ENCODE results near the gene PIP5K1B. TPM values are rescaled to one million over a fixed set of nuclear protein-coding genes. Genes with fewer than 3 reads are reported as not detected.
A peak's percentile ranks its signal among the peaks of the same experiment; 100 is the strongest.
"Not testable (repeated sequence)": the region's sequence is repeated elsewhere in the genome, so short reads cannot be mapped to it uniquely, and the experiment has no call there.

PIP5K1B gene
- polyA plus RNA-seq, 2 donors, result 0.14 to 0.35 TPM

- 55 to 59% methylated on average over 5 of the region's 5 CpGs for WGBS, 2 donors
- no peaks in the 10 kb centered on the region for H3K4me1 ChIP-seq (ENCODE audit: control insufficient read depth in 2 of 2, insufficient read depth in 2 of 2, low read length in 1 of 2)
- H3K4me3 ChIP-seq (ENCODE audit: low read depth in 1 of 2, low read length in 2 of 2), result no peak overlapping the region
- no peaks in the 10 kb centered on the region for H3K9me3 ChIP-seq (ENCODE audit: control insufficient read depth in 2 of 2, insufficient read depth in 1 of 2, low read depth in 1 of 2, low read length in 1 of 2)
- H3K36me3 ChIP-seq (ENCODE audit: control insufficient read depth in 2 of 2, insufficient read depth in 2 of 2, low read length in 1 of 2), result no peaks in the 10 kb centered on the region
- H3K27me3 ChIP-seq (ENCODE audit: control insufficient read depth in 1 of 2, insufficient read depth in 2 of 2, low read length in 2 of 2), result no peaks in the 10 kb centered on the region
- peak overlapping the region in 1 of 2 donors; percentile 13 for H3K27ac ChIP-seq (ENCODE audit: low read depth in 2 of 2, low read length in 1 of 2)
Observed at GRCh38 chr9:68975365-68976043, 270.5 kb downstream of the PIP5K1B start.

- H3K36me3 ChIP-seq (ENCODE audit: control insufficient read depth in 2 of 2, insufficient read depth in 2 of 2, low read length in 1 of 2), result no peaks in the 10 kb centered on the region
- H3K4me1 ChIP-seq (ENCODE audit: control insufficient read depth in 2 of 2, insufficient read depth in 2 of 2, low read length in 1 of 2), result no peaks in the 10 kb centered on the region
- WGBS, 2 donors, result 89% methylated on average over 4 of the region's 4 CpGs
- no peak overlapping the region for H3K4me3 ChIP-seq (ENCODE audit: low read depth in 1 of 2, low read length in 2 of 2)
- no peaks in the 10 kb centered on the region for H3K9me3 ChIP-seq (ENCODE audit: control insufficient read depth in 2 of 2, insufficient read depth in 1 of 2, low read depth in 1 of 2, low read length in 1 of 2)
- H3K27ac ChIP-seq (ENCODE audit: low read depth in 2 of 2, low read length in 1 of 2), result no peak overlapping the region
- H3K27me3 ChIP-seq (ENCODE audit: control insufficient read depth in 1 of 2, insufficient read depth in 2 of 2, low read length in 2 of 2), result no peaks in the 10 kb centered on the region
Observed at GRCh38 chr9:68978066-68978465, 273.0 kb downstream of the PIP5K1B start.

- Histone ChIP-seq H3K4me1 (ENCODE audit: control insufficient read depth in 2 of 2, insufficient read depth in 2 of 2, low read length in 1 of 2) (no peaks in the 10 kb centered on the region), H3K4me3 (ENCODE audit: low read depth in 1 of 2, low read length in 2 of 2) (no peak overlapping the region), H3K27me3 (ENCODE audit: control insufficient read depth in 1 of 2, insufficient read depth in 2 of 2, low read length in 2 of 2) (no peaks in the 10 kb centered on the region), H3K27ac (ENCODE audit: low read depth in 2 of 2, low read length in 1 of 2) (no peak overlapping the region), H3K36me3 (ENCODE audit: control insufficient read depth in 2 of 2, insufficient read depth in 2 of 2, low read length in 1 of 2) (no peaks in the 10 kb centered on the region), H3K9me3 (ENCODE audit: control insufficient read depth in 2 of 2, insufficient read depth in 1 of 2, low read depth in 1 of 2, low read length in 1 of 2) (no peaks in the 10 kb centered on the region)
- WGBS, 2 donors, result 89 to 90% methylated on average over 3 of the region's 3 CpGs
Observed at GRCh38 chr9:68978501-68978900, 273.5 kb downstream of the PIP5K1B start.

- H3K4me3 ChIP-seq (ENCODE audit: low read depth in 1 of 2, low read length in 2 of 2), result no peak overlapping the region
- no peak overlapping the region for H3K27ac ChIP-seq (ENCODE audit: low read depth in 2 of 2, low read length in 1 of 2)
- WGBS, 2 donors, result 69 to 76% methylated on average over 9 of the region's 9 CpGs
- H3K36me3 ChIP-seq (ENCODE audit: control insufficient read depth in 2 of 2, insufficient read depth in 2 of 2, low read length in 1 of 2), result no peaks in the 10 kb centered on the region
- H3K27me3 ChIP-seq (ENCODE audit: control insufficient read depth in 1 of 2, insufficient read depth in 2 of 2, low read length in 2 of 2), result no peaks in the 10 kb centered on the region
- H3K4me1 ChIP-seq (ENCODE audit: control insufficient read depth in 2 of 2, insufficient read depth in 2 of 2, low read length in 1 of 2), result no peaks in the 10 kb centered on the region
- H3K9me3 ChIP-seq (ENCODE audit: control insufficient read depth in 2 of 2, insufficient read depth in 1 of 2, low read depth in 1 of 2, low read length in 1 of 2), result no peaks in the 10 kb centered on the region
Observed at GRCh38 chr9:68979538-68980314, 274.7 kb downstream of the PIP5K1B start.

- 52 to 71% methylated on average over 3 of the region's 3 CpGs for WGBS, 2 donors
- Histone ChIP-seq H3K4me1 (ENCODE audit: control insufficient read depth in 2 of 2, insufficient read depth in 2 of 2, low read length in 1 of 2) (no peaks in the 10 kb centered on the region), H3K27ac (ENCODE audit: low read depth in 2 of 2, low read length in 1 of 2) (no peak overlapping the region), H3K36me3 (ENCODE audit: control insufficient read depth in 2 of 2, insufficient read depth in 2 of 2, low read length in 1 of 2) (no peaks in the 10 kb centered on the region), H3K4me3 (ENCODE audit: low read depth in 1 of 2, low read length in 2 of 2) (no peak overlapping the region), H3K9me3 (ENCODE audit: control insufficient read depth in 2 of 2, insufficient read depth in 1 of 2, low read depth in 1 of 2, low read length in 1 of 2) (no peaks in the 10 kb centered on the region), H3K27me3 (ENCODE audit: control insufficient read depth in 1 of 2, insufficient read depth in 2 of 2, low read length in 2 of 2) (no peaks in the 10 kb centered on the region)
Observed at GRCh38 chr9:68980341-68980914, 275.4 kb downstream of the PIP5K1B start.

GRCh38 chr9:68981789-68982188 is 276.7 kb downstream of the PIP5K1B start:
- WGBS, 2 donors, result 34 to 41% methylated on average over 6 of the region's 6 CpGs
- H3K36me3 ChIP-seq (ENCODE audit: control insufficient read depth in 2 of 2, insufficient read depth in 2 of 2, low read length in 1 of 2), result no peaks in the 10 kb centered on the region
- H3K27ac ChIP-seq (ENCODE audit: low read depth in 2 of 2, low read length in 1 of 2), result no peak overlapping the region
- no peaks in the 10 kb centered on the region for H3K9me3 ChIP-seq (ENCODE audit: control insufficient read depth in 2 of 2, insufficient read depth in 1 of 2, low read depth in 1 of 2, low read length in 1 of 2)
- H3K4me3 ChIP-seq (ENCODE audit: low read depth in 1 of 2, low read length in 2 of 2), result no peak overlapping the region
- H3K4me1 ChIP-seq (ENCODE audit: control insufficient read depth in 2 of 2, insufficient read depth in 2 of 2, low read length in 1 of 2), result no peaks in the 10 kb centered on the region
- H3K27me3 ChIP-seq (ENCODE audit: control insufficient read depth in 1 of 2, insufficient read depth in 2 of 2, low read length in 2 of 2), result no peaks in the 10 kb centered on the region

- Histone ChIP-seq H3K9me3 (ENCODE audit: control insufficient read depth in 2 of 2, insufficient read depth in 1 of 2, low read depth in 1 of 2, low read length in 1 of 2) (no peaks in the 10 kb centered on the region), H3K27me3 (ENCODE audit: control insufficient read depth in 1 of 2, insufficient read depth in 2 of 2, low read length in 2 of 2) (no peaks in the 10 kb centered on the region), H3K36me3 (ENCODE audit: control insufficient read depth in 2 of 2, insufficient read depth in 2 of 2, low read length in 1 of 2) (no peaks in the 10 kb centered on the region), H3K27ac (ENCODE audit: low read depth in 2 of 2, low read length in 1 of 2) (no peak overlapping the region), H3K4me1 (ENCODE audit: control insufficient read depth in 2 of 2, insufficient read depth in 2 of 2, low read length in 1 of 2) (no peaks in the 10 kb centered on the region), H3K4me3 (ENCODE audit: low read depth in 1 of 2, low read length in 2 of 2) (no peak overlapping the region)
Observed at GRCh38 chr9:68983008-68983411, 278.0 kb downstream of the PIP5K1B start.

GRCh38 chr9:68983522-68984424 is 278.7 kb downstream of the PIP5K1B start:
- Histone ChIP-seq H3K36me3 (ENCODE audit: control insufficient read depth in 2 of 2, insufficient read depth in 2 of 2, low read length in 1 of 2) (no peaks in the 10 kb centered on the region), H3K4me1 (ENCODE audit: control insufficient read depth in 2 of 2, insufficient read depth in 2 of 2, low read length in 1 of 2) (no peaks in the 10 kb centered on the region), H3K4me3 (ENCODE audit: low read depth in 1 of 2, low read length in 2 of 2) (no peak overlapping the region), H3K9me3 (ENCODE audit: control insufficient read depth in 2 of 2, insufficient read depth in 1 of 2, low read depth in 1 of 2, low read length in 1 of 2) (no peaks in the 10 kb centered on the region), H3K27ac (ENCODE audit: low read depth in 2 of 2, low read length in 1 of 2) (no peak overlapping the region), H3K27me3 (ENCODE audit: control insufficient read depth in 1 of 2, insufficient read depth in 2 of 2, low read length in 2 of 2) (no peaks in the 10 kb centered on the region)
- 71 to 92% methylated on average over 3 of the region's 3 CpGs for WGBS, 2 donors

- H3K4me1 ChIP-seq (ENCODE audit: control insufficient read depth in 2 of 2, insufficient read depth in 2 of 2, low read length in 1 of 2); H3K4me3 ChIP-seq (ENCODE audit: low read depth in 1 of 2, low read length in 2 of 2); H3K36me3 ChIP-seq (ENCODE audit: control insufficient read depth in 2 of 2, insufficient read depth in 2 of 2, low read length in 1 of 2); H3K9me3 ChIP-seq (ENCODE audit: control insufficient read depth in 2 of 2, insufficient read depth in 1 of 2, low read depth in 1 of 2, low read length in 1 of 2); H3K27ac ChIP-seq (ENCODE audit: low read depth in 2 of 2, low read length in 1 of 2); H3K27me3 ChIP-seq (ENCODE audit: control insufficient read depth in 1 of 2, insufficient read depth in 2 of 2, low read length in 2 of 2): not testable (repeated sequence)
- 94 to 96% methylated on average over 7 of the region's 7 CpGs for WGBS, 2 donors
Observed at GRCh38 chr9:68986949-68987348, 281.9 kb downstream of the PIP5K1B start.

Measured in esophagus (tissue), 2 donors.